Measurements from ENCODE around the gene CFAP46.

CFAP46 gene

DNA sequence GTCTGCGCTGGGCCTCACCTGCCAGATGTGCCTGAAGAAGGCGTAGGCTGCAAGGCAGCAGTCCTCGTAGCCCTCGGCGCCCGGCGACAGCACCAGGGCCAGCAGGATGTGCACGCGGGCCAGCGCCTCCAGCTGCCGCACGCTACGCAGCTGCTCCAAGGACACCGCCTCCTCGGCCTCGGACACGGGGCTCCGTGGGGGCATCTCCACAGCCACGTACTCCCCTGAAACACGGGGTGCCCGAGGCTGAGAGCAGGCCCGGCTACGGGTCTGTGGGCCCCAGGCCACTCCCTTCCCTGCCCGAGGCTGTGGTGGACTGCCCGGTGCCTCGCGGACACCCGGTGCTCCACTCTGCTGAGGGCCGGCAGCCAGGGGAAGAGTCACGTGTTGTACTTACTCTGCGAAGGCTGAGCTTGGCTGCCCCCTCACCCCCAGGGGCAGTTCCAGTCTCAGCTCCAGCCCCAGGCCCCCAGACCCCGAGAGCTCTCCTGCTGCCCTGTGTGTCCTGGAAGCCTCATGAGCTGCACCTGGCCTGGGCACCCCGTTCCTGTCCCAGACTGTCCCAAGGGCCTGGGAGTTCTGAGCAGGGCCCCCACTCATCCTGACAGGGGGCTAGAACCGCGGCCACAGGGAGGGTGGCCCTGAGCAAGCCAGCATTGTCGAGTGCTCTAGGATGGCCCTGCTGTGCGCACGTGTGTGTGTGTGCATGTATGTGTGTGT is 62.8 kb downstream of the CFAP46 start:
- DNase-seq, result no peak

DNA sequence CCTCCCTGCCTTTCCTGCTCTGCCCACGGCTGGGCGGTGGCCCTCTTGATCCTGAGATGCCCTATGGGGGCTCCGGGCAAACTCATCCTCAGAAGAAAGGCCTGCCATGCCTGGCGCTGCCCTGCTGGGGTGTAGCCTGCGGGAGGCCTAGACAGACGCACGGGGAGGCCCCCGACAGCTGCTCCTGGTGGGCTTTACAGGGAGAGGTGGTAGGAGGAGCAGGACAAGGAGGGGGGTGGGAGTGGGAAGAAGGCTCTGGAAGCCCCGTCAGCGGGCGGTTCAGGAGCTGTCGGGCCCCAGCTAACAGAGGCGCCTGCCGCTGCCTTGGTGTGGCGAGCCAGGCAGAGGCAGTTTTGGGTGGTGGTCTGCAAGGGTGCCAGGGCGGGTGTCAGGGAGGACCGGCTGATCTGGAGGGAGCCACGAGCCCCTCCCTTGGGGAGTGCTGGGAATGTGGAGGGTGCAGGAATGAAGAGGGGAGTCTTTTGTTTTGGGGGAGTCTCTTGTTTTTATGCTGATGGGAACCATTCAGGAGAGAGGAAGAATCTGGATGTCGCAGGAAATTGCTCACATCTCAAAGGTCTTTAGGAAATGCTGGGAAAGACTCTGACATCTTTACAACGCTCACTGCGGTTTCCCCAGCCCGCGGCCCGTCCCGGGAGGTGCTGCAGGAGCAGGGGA is 63.5 kb downstream of the CFAP46 start:
- no peak for DNase-seq

DNA sequence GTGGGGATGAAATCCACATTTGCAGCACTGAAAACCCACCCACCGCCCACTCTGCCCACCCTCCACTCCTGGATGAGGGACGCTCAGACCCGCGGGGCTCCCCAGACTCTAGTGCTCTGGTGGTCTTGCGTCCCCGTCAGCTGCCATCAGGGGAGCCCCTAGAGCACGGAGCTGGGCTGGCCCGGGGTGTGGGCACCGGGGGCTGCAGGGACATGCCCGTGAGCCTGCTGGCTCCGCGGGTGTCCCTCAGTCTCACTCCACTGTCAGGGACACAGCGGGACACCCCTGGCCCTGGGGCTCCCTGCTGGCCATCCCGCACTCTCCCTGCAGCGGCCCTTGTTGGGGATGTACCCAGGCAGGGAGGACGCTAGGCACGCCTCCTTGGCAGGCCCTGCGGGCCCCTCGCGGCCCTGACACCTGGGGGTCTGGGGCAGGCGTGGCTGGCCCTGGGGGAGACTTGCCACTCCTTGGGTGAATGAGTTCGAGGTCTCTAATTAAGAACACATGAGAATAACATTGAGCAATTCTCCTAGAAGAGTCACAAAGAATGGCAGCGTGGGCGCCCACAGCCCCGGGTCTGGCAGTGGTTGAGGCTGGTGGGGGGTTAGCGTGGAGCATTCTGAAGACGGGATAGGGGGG is 64.2 kb downstream of the CFAP46 start:
- DNase-seq, result no peak

DNA sequence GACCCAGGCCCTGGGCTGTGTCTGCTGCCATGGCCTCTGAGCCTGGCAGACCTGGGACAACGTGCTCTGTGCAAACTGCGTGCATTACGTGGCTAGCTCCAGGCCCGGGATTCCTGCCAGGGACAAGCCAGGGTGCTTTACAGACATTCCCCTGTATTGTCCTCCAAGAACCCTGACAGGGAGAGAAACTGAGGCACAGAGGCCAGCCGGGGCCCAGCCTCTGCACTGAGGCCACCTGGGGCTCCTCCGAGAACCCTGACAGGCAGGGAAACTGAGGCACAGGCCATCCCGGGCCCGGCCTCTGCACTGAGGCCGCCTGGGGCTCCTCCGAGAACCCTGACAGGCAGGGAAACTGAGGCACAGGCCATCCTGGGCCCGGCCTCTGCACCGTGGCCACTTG is 64.9 kb downstream of the CFAP46 start:
- DNase-seq, result no peak

DNA sequence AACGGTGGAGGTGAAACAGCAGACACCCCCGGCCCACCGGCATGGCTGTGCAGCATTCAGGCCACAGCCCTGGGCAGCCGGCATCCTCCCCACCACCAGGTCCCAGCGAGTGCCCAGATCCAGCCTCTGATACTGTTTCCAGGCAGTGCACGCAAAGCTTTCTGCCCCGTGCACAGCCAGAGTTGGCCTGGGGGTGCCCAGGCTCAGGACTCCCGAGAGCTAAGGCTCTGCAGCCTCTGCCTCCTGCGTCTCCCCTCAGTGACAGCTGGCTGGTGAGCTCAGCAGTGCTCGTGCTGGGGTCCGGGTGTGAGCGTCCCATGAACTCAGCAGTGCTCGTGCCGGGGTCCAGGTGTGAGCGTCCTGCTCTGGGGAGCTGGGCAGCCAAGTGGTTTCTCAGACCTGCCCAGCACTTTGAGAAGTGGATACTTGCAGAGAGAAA is 65.4 kb downstream of the CFAP46 start:
- no peak for DNase-seq

DNA sequence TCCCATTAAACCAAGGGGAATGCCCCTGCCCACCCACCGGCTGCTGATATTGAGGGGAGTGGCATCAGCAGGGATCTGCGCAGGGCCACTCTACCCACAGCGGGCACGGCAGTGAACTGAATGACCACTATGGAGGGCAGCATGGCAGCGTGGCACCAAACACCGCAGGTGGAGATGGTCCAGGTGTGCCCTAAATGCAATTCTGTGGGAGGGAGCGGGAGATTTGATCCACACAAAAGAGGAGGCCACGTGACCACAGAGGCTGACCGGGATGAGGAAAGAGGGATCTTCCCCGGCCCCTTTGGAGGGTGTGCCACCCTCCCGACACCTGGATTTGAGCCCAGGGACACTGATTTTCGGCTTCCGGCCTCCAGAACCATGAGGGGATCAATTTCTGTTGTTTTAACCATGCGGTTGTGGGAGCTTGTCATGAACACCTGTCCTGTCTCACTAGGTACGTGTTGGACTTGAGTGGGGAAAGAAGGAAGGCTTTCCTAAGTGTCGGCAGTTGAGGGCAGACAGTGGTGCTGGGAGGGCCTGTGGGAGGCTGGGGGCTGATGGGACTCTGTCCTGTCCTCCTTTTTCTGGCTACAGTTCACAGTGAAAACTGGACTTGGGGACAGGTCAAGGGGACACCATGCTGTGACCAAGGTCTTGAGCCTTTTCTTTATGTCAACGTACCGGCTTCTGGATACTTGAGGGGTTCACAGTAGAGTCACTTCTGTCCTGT is 66.1 kb downstream of the CFAP46 start:
- DNase-seq, result no peak

DNA sequence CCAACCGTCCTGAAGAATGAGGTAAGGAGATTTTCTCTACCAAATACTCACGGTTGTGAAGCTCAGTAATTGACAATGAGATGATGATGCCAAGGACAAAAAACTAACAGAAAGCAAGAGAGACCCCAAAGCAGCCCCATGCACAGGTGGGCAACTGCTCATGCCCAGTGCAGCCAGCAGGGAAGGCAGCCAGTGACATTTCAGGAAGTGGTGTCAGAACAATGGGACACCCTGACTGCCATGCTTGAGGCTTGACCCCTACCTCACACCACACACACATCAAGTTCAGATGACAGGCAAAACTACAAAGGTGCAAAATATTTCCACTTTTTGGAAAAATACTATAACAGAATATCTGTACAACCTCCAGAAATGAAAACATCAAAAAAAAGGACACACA is 66.9 kb downstream of the CFAP46 start:
- no peak for DNase-seq

DNA sequence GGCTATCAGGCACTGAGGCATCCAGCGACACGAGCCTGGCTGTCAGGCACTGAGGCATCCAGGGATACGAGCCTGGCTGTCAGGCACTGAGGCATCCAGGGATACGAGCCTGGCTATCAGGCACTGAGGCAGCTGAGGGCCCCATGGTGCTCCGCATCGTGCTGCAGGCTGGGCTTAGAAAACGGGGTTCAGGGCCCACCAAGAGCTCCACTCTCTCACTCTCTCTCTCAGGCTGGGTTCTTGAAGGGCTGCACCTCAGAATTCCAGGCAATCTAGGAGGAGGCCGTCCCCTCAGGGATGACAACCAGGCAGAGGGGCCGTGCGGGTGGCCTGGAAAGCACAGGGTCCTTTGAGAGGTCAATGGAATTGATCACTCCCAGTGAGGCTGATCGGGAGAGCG is 69.0 kb downstream of the CFAP46 start:
- no peak for DNase-seq

DNA sequence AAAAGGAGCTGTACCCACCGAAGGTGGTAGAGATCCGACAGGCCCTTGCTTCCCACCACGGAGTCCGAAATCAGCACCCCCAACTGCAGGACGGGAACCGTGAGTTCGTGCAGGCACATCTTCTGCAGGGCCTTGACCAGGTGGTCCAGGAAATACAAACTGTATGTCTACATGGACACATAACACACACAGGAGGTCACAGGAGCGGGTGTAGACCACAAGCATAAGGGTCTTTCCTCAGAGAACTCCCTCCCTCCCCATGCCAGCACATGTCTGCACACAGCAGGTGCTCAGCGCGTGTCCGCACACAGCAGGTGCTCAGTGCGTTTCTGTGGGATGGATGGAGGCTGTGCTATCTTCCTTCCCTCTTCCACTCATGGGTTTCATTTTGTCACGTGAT is 69.7 kb downstream of the CFAP46 start:
- DNase-seq, result no peak

DNA sequence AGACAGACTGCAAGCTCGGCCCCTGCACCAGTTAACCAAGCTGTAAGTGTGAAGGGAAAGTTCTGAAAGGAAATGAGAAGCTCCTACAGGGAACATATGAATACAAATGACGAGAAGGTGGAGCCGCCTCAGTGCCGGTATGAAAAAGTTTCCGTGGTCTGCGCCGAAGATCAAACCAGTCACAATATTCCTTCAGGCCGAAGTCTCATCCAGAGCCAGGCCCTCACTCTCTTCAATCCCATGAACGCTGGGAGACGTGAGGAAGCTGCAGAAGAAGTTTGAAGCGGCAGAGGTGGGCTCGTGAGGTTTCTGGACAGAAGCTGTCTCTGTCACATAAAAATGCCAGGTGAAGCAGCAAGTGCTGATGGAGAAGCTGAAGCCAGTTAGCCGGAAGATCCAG is 71.9 kb downstream of the CFAP46 start:
- no peak for DNase-seq

DNA sequence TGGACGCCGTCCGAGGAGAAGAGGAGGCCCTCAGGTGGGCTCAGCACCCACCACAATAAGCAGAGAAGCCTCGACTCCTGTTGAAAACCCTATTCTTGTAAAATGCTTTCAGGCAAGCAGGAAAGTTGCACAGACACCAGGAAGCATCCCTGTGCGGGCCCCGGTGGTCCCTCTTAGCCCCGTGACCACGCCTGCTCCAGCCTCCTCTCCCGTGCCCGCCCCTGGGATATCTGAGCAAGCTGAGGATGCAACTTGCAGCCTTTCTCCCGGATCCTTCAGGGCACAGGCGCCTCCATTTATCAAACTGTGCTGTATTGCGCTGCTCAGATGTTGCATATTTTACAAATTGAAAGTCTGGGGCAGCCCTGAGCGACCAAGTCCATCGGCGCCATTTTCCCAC is 72.7 kb downstream of the CFAP46 start:
- DNase-seq, result no peak

DNA sequence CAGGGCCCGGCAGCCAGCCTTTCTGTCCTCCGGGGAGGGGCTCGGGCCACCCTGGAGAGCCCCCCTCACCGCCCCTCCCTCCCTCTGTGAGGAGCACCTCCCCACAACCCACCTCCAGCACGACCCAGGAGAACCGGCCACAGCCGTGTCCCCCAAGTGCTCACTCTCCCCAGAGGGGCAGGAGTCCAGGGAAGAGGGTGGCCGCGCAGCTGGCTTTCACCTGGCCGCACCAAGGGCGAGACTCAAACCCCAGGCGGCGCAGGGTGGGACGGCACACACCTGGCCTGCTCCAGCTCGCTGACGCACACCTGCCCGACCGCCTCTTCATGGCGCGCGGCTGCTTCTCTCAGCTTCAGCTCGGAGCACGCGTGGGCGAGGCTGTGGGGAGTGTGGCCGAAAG is 73.4 kb downstream of the CFAP46 start:
- DNase-seq, result no peak

DNA sequence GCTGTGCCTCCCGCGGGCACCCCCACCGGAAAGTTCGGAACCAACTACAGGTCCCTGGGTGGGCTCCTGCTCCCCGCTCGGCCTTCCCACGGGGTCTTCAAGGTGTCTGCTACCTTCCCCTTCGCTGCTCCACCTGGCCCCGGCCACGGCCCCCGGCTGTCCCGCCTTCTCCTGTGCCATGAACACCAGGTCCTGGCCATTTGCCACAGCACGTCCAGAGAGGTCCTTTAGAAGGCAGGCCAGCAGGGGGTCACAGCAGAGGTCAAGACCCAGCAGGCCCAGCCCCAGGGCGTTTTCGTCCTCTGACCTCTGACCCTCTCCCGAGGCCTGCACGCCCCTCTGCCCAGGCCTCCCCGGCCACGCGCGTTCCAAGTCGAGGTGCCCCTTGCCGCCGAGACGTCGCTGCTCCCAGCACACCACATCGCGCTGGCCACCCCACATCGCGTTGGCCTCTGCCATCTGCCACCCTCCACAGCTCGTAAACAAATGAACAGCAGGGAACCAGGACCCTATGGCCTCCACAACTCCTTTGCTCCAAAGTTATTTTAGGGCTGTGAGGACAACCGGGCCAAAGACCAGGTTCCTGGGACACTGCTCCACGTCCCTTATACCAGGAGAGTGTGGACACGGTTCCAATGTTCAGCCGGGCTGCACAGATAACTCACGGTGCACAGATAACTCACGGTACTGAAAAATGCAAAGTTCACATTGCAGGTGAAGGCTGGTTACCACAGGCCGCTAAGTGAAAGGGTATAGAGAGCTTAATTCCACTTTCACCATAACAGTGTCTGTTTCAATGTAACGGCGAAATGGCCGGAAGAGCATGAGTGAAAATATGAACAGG is 74.3 kb downstream of the CFAP46 start:
- DNase-seq, result no peak

DNA sequence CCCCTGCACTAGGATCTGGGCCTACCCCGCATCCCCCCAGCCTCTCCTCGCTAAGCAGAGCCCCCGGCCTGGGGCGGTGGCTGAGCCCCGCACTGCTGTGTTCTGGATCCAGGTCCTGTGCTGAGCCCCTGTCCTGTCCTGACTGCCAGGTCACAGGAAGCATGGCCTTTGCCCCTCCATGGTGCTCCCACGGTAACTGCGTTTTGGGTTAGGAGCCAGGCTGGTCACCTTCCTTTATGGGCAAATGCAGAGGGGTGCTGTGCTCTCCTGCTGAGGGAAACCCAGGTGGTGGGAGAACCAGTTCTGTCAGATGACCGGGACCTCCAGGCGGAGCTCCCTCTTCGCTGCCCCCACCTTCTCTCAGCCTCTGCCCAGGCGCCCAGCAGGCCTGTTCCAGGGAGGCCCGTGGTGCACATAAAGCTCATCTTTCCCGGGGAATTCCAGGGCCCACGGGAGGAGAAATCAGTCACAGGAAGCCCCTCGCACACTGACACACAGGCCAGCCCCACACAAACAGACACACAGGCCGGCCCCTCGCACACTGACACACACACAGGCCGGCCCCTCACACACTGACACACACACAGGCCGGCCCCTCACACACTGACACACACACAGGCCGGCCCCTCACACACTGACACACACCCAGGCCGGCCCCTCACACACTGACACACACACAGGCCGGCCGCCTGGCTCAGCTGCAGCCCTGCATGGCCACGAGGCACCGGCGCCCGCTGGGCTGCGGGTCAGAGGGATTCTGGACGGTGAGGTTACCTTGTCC is 75.6 kb downstream of the CFAP46 start:
- no peak for DNase-seq

DNA sequence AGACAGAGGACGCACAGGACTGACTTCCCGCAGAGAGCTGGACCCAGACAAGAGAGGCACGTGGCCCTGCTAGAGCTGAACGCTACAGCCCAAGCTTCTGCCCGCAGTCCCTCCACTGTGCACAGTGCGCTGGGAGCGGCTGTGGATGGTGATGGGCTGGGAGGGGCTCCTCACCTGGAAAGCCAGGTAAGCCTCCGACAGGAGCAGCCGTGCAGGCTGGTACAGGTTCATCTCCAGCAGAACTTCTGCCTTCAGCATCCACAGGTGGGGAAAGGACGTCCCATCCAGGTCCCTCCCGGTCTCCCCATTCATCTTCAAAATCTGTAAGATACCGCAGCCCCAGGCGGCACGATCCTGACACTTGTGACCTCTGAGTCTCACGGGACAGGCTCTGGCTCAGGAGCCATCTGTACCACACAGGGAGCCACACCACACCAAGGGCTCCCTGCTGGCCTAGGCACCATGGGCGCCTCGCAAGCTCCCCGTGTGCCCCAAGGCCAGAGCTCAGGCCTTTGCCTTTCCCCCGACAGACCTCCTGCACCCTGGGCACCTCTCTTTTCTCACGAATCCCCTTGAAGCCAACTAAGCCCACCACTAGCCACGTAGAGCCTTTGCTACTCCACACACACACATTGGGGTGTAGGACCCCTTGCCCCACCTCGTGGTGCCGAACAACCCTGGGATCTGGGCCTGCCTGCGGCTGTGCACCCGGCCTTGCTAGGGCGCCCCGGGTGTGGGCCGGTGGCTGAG is 76.3 kb downstream of the CFAP46 start:
- DNase-seq, result no peak

DNA sequence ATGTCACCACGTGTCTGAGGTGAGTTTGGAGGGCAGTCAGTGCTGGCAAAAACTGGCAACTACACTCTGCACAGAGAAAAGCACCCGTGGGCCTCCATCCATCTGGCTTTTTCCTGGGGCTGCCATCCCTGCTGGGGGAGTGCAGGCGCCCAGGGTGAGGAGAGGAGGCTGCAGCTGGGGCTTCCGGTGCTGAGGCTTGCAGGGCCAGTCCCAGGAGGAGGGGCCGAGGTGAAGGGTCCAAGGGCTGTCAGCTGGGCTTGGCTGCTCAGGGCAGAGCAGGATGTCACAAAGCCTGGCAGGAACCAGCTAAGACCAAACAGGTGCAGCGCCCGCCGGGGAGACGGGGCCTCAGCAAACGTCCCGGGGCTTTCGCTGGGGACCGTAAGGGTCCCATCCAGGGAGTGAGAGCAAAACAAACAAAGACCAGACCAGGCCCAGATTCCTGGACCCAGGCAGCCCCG is 77.2 kb downstream of the CFAP46 start:
- DNase-seq, result no peak

DNA sequence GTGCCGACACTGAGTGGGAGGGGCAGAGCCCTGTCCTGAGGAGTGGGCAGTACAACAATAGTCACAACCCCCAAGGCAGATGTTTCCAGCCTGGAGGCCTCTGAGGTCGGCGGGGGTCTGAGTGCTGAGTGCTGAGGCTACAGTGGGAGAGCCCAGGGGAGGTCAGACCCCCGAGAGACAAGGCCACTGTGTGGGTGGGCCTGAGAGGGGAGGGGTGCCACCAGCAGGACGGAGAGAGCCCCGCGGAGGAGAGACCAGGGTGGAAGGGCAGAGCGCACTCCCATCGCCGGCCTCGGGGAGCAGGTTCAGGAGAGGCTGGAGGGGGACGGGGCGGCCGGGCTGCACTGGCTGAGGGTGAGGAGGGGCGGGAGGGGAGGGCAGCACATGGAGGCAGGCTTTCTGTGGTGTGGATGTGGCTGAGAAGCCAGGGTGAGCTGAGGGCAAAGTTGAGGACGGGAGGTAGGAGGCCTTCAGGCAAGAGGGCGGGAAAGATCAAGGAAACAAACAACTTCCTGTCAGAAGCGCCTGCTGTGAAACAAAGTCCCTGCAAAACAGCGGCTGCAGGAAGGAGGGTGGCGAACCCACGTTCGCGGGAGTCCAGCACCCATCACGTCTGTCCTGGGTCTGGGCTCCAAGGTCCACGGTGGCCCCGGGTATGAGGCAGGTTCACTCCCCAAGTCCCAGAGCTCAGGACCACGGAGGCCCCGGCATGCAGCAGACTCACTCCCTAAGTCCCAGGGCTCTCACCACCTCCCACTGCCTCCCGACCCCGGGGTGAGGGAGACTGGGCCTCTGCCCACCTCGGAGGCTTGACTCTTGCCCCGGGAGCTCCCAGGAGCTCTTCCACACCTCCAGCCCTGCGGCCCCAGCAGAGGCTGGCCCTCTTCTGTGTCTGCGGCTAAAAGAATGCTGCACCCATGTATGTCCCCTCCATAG is 79.6 kb downstream of the CFAP46 start:
- no peak for DNase-seq

DNA sequence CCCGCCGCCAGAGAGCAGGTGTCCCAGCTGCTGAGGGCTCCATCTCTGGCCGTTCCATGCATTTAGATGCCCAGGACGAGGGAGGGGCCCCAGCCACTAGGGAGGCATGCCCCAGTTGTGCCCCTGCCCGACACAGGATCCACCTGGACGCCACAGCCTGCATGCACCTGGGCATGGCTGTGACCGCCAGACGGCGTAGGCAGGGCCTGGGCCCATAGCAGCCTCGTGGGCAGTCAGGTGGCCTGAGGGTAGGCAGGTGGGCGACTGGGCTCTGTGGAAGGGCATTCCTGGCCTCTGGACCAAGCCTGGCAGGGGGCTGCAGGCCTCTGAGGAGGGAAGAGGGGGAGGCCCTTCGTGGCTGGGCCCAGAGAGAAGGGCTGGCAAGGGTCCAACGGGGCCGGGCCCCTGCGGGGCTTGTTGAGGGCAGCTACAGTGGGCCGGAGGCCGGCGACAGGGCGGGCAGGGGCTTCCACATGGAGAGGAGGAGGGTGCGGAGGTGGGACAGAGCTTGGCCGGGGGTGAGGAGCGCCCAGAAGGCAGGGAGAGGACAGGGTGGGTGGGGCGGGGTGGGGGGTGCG is 80.4 kb downstream of the CFAP46 start:
- no peak for DNase-seq

DNA sequence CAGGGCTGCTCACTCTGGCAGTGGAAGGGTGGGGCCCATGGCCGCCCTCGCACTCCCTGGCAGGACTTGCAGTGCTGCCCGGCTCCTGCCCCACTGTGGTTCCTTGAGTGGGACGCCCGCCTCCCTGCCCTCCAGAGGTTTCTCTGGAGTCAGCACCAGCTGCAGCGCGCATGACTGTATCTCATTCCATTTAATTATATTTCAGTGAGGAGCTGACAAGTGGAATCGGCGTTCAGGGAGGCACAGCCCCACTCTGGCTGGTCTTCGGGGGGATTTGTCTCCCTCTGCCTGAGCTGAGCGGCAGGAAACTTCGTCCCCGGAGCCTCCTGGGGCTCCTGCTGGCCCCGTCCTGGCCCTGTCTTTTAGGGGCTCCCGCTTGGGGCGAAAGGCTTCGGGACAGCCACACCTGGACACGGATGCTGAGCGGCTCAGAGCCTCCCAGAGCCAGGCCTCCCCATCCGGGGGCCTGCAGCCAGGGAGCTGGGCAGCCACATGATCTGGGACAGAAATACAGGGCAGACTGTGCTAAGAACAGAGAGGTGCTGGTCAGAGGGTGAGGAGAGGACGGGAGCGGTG is 81.2 kb downstream of the CFAP46 start:
- no peak for DNase-seq

Data from fibroblast of skin of right quadriceps (primary cell).